ENCODE measurements around the gene RAD21L1. TPM values are rescaled to one million over a fixed set of nuclear protein-coding genes. Genes with fewer than 3 reads are reported as not detected.

The RAD21L1 gene
- total RNA-seq, 4 donors from 2014 or later: not detected

DNA sequence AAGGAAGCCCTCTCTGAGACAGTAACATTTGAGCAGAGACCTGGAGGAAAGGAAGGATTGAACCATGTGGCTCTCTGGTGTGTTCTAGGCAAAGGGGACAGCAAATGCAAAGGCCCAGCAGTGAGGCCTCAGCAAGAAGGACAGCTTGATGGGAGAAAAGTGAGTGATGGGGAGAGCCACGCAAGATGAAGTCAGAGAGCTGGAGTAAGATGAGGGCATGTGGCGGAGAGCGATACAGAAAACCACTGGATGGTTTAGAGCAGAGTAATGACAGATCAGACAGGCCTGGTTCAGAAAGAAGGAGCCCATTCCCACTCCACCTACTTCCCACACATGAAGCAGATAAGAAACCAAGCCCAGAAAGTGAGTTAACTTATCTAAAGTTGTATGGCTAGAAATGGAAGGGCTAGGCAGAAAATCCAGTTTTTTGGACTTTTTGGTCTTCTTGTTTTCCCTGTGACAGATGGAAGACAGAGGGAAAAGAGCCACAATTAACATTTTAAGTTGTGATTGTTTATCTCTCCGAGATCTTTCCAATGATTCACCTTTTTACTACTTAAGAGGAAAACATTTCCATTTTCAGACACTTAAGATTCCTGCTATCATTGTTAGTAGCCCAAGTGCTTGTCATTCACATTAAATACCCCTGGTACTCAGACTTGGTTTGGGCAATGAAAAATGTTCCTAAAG lies 39.5 kb downstream of the RAD21L1 start:
- TF ChIP-seq, protein P1, sequence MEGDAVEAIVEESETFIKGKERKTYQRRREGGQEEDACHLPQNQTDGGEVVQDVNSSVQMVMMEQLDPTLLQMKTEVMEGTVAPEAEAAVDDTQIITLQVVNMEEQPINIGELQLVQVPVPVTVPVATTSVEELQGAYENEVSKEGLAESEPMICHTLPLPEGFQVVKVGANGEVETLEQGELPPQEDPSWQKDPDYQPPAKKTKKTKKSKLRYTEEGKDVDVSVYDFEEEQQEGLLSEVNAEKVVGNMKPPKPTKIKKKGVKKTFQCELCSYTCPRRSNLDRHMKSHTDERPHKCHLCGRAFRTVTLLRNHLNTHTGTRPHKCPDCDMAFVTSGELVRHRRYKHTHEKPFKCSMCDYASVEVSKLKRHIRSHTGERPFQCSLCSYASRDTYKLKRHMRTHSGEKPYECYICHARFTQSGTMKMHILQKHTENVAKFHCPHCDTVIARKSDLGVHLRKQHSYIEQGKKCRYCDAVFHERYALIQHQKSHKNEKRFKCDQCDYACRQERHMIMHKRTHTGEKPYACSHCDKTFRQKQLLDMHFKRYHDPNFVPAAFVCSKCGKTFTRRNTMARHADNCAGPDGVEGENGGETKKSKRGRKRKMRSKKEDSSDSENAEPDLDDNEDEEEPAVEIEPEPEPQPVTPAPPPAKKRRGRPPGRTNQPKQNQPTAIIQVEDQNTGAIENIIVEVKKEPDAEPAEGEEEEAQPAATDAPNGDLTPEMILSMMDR (IDR thresholded peaks at IDR 0.05): no peak
- TF ChIP-seq POLR2A (IDR thresholded peaks at IDR 0.05): no peak
- peak overlapping the region in 2 of 4 donors; percentile 71 to 72 for H3K27ac ChIP-seq
- H3K9me3 ChIP-seq: no peaks in the 10 kb centered on the region
- H3K27me3 ChIP-seq: no peaks in the 10 kb centered on the region
- H3K36me3 ChIP-seq: no peaks in the 10 kb centered on the region
- DNase-seq: no peak
- H3K4me1 ChIP-seq: peaks cover 0 to 13% (median 2%) of the 10 kb centered on the region in 4 donors
- peak overlapping the region in 3 of 4 donors; percentile 72 to 96 (median 80) for H3K4me3 ChIP-seq

DNA sequence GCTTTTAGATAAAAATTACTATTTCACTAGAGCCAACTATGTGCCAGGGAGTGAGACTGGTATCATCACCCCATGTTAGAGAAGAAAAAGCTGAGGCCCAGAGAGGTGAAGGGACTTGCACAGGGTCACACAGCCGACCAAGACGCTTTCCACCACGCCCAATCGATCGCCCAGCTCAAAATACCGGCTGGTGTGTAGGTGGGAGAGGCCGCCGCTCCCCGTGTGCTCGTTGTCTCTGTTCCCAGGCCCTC lies 40.0 kb downstream of the RAD21L1 start:
- Histone ChIP-seq H3K27ac (peak overlapping the region in 3 of 4 donors; percentile 13 to 72 (median 71)), H3K4me3 (peak overlapping the region; percentile 72 to 96 (median 78))

DNA sequence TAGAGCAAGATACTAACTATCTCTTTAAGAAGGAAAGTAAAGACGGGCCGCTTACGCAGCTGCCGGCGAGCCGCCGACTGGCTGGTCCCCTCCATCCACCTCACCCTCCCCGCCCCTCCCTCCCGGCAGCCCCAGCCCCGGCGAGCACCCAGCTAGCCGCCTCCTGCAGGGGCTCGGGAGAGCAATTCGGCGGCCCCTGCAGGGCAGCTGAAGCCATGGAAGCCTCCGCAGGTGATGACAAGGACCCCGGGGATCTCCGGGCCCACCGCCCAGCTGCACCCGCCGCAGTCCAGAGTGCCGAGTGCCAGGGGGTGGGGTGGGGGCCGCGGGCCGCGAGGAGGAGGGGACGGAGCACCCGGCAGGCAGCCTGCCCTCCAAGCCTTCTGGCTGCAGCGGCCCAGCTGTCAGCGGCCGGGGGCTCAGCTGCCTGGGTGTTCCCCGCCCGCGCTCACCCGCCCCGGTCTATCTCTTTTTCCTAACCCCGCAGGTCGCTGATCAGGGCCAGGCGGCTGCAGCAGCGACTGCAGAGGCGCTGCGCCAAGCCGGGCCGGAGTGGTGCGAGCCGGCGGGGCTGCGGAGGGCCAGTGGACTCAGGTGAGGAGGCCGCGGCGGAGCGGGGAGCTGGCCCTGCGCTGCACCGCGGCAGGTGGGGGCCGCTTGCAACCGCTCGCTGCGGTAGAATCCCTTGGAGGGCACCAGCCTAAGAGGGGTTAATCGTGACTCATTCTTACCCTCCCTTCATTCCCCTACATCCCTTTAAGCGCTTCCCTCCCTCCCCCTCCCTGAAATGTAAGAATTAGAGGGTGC lies 40.5 kb downstream of the RAD21L1 start, which contains the start of gene SNPH:
SNPH (plus strand) TSS at position 128 of the 807 bp plus-strand sequence. CDS start 29,946 bp downstream, outside the sequence.
- Histone ChIP-seq H3K9me3 (no peaks in the 10 kb centered on the region), H3K4me3 (peak within 1 kb of the TSS; percentile 72 to 96 (median 78)), H3K27me3 (no peaks in the 10 kb centered on the region), H3K4me1 (peaks cover 0 to 13% (median 2%) of the 10 kb centered on the region in 4 donors), H3K36me3 (no peaks in the 10 kb centered on the region), H3K27ac (peak within 1 kb of the TSS; percentile 13 to 72 (median 64))
- DNase-seq: peak; percentile 78 to 92 (median 83)
- TF ChIP-seq, protein P1 (IDR thresholded peaks at IDR 0.05): no peak
- no peak for TF ChIP-seq POLR2A (IDR thresholded peaks at IDR 0.05)

More for the DNA sequence above, 40.0 kb downstream of the RAD21L1 start:
- Histone ChIP-seq H3K27me3 (no peaks in the 10 kb centered on the region), H3K4me1 (peaks cover 0 to 13% (median 2%) of the 10 kb centered on the region in 4 donors), H3K36me3 (no peaks in the 10 kb centered on the region), H3K9me3 (no peaks in the 10 kb centered on the region)
- DNase-seq: no peak
- TF ChIP-seq, protein P1 (IDR thresholded peaks at IDR 0.05): no peak
- TF ChIP-seq POLR2A (IDR thresholded peaks at IDR 0.05): no peak

DNA sequence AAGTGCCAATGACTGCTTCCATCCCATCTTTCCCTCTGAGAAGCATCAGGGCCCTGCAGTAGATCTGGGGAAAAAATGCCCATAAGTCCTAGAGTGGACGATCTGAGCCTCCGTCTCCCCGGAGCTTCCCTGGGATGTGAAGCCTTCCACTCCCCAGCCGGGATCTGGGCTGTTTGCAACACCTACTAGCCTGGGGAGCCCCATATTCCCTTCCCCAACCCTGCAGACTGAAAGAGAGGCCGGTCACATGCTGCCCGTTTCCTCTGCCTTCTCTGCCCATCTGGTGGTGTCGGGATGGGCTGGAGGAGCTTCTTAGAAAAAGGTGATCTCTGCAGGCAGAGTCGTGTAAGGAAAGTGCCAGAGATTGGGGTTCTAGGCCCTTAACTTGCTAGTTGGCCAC lies 41.3 kb downstream of the RAD21L1 start:
- no peaks in the 10 kb centered on the region for H3K27me3 ChIP-seq
- TF ChIP-seq, protein P1 (IDR thresholded peaks at IDR 0.05): no peak
- TF ChIP-seq POLR2A (IDR thresholded peaks at IDR 0.05): no peak
- no peak overlapping the region for H3K27ac ChIP-seq
- H3K4me3 ChIP-seq: peak overlapping the region in 1 of 4 donors; percentile 96
- no peaks in the 10 kb centered on the region for H3K9me3 ChIP-seq
- no peak for DNase-seq
- H3K36me3 ChIP-seq: no peaks in the 10 kb centered on the region
- H3K4me1 ChIP-seq: peaks cover 0 to 13% (median 2%) of the 10 kb centered on the region in 4 donors

DNA sequence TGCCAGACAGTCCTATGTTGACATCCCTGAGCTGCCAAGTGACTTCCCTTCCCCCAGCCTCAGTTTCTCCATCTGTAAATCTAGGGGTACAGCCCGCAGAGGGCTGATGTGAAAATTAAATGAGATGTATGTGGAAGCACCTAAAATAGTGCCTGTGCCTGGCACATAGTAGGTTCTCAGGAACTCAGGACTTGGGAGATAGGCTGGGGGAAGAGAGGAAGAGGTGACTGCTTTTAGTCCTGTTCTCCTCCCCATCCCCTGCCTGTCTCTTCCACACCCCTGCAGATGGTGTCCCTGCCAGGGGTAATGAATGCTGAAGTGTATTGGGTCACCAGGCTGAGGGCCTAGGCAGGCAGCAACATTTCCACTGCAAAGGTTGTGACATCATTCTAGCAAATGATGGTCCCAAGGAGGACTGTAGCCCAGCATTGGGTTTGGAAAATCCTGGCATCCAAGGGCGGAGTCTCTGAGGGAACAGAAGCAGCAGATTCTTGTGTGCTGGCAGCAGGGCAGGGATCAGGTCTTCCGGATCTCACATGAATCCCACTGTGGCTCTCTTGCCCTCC lies 42.0 kb downstream of the RAD21L1 start:
- DNase-seq: no peak
- no peak overlapping the region for H3K27ac ChIP-seq
- H3K36me3 ChIP-seq: no peaks in the 10 kb centered on the region
- no peak for TF ChIP-seq POLR2A (IDR thresholded peaks at IDR 0.05)
- TF ChIP-seq, protein P1 (IDR thresholded peaks at IDR 0.05): no peak
- H3K9me3 ChIP-seq: no peaks in the 10 kb centered on the region
- H3K27me3 ChIP-seq: no peaks in the 10 kb centered on the region
- no peak overlapping the region for H3K4me3 ChIP-seq
- H3K4me1 ChIP-seq: peaks cover 0 to 13% (median 2%) of the 10 kb centered on the region in 4 donors

Data from Peyer's patch (tissue), 4 donors.